GM12878 (cell line): ENCODE measurements around the gene MIF.

Experiments used
- CHD1 ChIP-seq: IDR thresholded peaks from 2 replicates; pipeline ENCODE4 v1.6.1; 2012; ENCODE audit warnings: low read depth, low read length, improper control_type of control experiment
- NFYB ChIP-seq: IDR thresholded peaks from 2 replicates; pipeline ENCODE4 v1.6.1; 2011; ENCODE audit warnings: low read depth, mild to moderate bottlenecking, low read length, improper control_type of control experiment, moderate library complexity; ENCODE audit not compliant: insufficient read depth
- POLR2A ChIP-seq: IDR thresholded peaks from 2 replicates; pipeline ENCODE4 v1.6.1; 2011; ENCODE audit warnings: low read depth, mild to moderate bottlenecking, low read length
- SIN3A ChIP-seq: IDR thresholded peaks from 2 replicates; pipeline ENCODE4 v1.6.1; 2012; ENCODE audit warnings: low read depth, low read length, improper control_type of control experiment
- SP1 ChIP-seq: IDR thresholded peaks from one replicate; pipeline ENCODE4 v1.6.1; 2011; ENCODE audit warnings: low read depth, low read length
- SREBF1 ChIP-seq: IDR thresholded peaks from 2 replicates; pipeline ENCODE4 v1.6.1; 2012; ENCODE audit warnings: mild to moderate bottlenecking, low read length
- YBX1 ChIP-seq: fragments of 450-650 bp; IDR thresholded peaks from 2 replicates; pipeline ENCODE4 v1.6.1; 2016; ENCODE audit warnings: antibody characterized with exemption
- YY1 ChIP-seq: IDR thresholded peaks from 2 replicates; pipeline ENCODE4 v1.6.1; 2011; ENCODE audit warnings: low read depth, mild to moderate bottlenecking, low read length
- TF ChIP-seq, protein P1 (sequence below): fragments of 450-650 bp; IDR thresholded peaks from 2 replicates; pipeline ENCODE4 v1.6.1; 2018; ENCODE audit warnings: borderline replicate concordance, mild to moderate bottlenecking; ENCODE audit not compliant: partially characterized antibody
- TF ChIP-seq, protein P2 (sequence below), 3 experiments: IDR thresholded peaks in 2 of 3; conservative IDR thresholded peaks in 1 of 3; 2 replicates each; pipeline ENCODE4 v1.5.1; 2011; ENCODE audit warnings: low read depth in 3 of 3, low read length in 3 of 3, mild to moderate bottlenecking in 3 of 3, control low read depth in 2 of 3, moderate library complexity in 2 of 3, inconsistent platforms in 1 of 3, mixed read lengths in 1 of 3; ENCODE audit not compliant: control insufficient read depth in 2 of 3, insufficient read depth in 1 of 3; ENCODE audit errors: extremely low read depth in 1 of 3
- TF ChIP-seq, protein P3 (sequence below): IDR thresholded peaks from 2 replicates; pipeline ENCODE4 v1.6.1; 2011; ENCODE audit warnings: borderline replicate concordance, low read depth, mild to moderate bottlenecking, moderate library complexity, low read length; ENCODE audit not compliant: insufficient read depth, poor library complexity, severe bottlenecking
- TF ChIP-seq, protein P4 (sequence below): fragments of 450-650 bp; IDR thresholded peaks from 2 replicates; pipeline ENCODE4 v1.6.1; 2016; ENCODE audit warnings: mild to moderate bottlenecking

DNA sequence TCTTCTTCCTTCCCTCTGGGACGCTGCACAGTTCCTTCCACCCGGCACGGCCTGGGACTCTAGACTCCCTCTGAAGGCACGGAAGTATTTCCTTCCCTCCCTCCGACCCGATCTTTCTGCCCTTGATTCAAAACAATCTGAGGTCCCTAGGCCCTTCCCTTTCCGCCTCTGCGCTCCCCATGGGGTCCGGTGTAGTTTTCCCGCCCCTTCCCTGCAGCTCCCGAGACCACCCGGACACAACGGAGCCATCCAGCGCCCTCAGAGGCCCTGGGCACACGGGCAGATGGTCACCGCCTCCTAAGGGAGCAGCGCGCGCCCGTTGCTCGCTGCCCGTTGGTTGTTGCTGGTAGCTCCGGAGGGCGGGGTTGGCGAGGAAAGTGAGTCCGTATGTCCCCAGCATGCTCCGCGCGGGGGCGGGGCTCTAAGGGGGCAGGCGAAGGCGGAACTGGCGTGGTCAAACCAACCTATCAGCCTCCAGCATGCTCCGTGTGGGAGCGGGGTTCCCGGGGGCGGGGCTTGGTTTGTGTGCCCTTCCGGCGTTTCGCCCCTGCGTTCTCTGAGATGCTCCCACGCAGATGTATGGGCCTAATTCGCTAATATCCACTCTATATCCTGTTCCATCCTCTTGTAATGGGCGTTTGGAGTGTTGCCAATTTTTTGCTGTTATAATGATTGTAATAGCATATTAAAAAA, 19.6 kb downstream of the MIF start:
- TF ChIP-seq, protein P1, sequence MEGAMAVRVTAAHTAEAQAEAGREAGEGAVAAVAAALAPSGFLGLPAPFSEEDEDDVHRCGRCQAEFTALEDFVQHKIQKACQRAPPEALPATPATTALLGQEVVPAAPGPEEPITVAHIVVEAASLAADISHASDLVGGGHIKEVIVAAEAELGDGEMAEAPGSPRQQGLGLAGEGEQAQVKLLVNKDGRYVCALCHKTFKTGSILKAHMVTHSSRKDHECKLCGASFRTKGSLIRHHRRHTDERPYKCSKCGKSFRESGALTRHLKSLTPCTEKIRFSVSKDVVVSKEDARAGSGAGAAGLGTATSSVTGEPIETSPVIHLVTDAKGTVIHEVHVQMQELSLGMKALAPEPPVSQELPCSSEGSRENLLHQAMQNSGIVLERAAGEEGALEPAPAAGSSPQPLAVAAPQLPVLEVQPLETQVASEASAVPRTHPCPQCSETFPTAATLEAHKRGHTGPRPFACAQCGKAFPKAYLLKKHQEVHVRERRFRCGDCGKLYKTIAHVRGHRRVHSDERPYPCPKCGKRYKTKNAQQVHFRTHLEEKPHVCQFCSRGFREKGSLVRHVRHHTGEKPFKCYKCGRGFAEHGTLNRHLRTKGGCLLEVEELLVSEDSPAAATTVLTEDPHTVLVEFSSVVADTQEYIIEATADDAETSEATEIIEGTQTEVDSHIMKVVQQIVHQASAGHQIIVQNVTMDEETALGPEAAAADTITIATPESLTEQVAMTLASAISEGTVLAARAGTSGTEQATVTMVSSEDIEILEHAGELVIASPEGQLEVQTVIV = peak; percentile 37
- TF ChIP-seq, protein P2, sequence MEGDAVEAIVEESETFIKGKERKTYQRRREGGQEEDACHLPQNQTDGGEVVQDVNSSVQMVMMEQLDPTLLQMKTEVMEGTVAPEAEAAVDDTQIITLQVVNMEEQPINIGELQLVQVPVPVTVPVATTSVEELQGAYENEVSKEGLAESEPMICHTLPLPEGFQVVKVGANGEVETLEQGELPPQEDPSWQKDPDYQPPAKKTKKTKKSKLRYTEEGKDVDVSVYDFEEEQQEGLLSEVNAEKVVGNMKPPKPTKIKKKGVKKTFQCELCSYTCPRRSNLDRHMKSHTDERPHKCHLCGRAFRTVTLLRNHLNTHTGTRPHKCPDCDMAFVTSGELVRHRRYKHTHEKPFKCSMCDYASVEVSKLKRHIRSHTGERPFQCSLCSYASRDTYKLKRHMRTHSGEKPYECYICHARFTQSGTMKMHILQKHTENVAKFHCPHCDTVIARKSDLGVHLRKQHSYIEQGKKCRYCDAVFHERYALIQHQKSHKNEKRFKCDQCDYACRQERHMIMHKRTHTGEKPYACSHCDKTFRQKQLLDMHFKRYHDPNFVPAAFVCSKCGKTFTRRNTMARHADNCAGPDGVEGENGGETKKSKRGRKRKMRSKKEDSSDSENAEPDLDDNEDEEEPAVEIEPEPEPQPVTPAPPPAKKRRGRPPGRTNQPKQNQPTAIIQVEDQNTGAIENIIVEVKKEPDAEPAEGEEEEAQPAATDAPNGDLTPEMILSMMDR (IDR thresholded peaks at IDR 0.05 in 2 of 3, conservative IDR thresholded peaks at IDR 0.05 in 1 of 3; ENCODE audit: control insufficient read depth in 2 of 3, extremely low read depth in 1 of 3, insufficient read depth in 1 of 3, low read depth in 3 of 3, low read length in 3 of 3) = no peak
- TF ChIP-seq POLR2A (peak; percentile 99), SREBF1 (0 out of 2 replicates have a peak, but pooled peaks have one; percentile 25), SIN3A (peak; percentile 86), YBX1 (no peak), NFYB (no peak; the same call in 1 of the 2 replicates), SP1 (peak; percentile 72), CHD1 (no peak; the same call in none of the 2 replicates), YY1 (peak; percentile 42)
- TF ChIP-seq, protein P3, sequence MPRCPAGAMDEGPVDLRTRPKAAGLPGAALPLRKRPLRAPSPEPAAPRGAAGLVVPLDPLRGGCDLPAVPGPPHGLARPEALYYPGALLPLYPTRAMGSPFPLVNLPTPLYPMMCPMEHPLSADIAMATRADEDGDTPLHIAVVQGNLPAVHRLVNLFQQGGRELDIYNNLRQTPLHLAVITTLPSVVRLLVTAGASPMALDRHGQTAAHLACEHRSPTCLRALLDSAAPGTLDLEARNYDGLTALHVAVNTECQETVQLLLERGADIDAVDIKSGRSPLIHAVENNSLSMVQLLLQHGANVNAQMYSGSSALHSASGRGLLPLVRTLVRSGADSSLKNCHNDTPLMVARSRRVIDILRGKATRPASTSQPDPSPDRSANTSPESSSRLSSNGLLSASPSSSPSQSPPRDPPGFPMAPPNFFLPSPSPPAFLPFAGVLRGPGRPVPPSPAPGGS = peak; percentile 77
- TF ChIP-seq, protein P4, sequence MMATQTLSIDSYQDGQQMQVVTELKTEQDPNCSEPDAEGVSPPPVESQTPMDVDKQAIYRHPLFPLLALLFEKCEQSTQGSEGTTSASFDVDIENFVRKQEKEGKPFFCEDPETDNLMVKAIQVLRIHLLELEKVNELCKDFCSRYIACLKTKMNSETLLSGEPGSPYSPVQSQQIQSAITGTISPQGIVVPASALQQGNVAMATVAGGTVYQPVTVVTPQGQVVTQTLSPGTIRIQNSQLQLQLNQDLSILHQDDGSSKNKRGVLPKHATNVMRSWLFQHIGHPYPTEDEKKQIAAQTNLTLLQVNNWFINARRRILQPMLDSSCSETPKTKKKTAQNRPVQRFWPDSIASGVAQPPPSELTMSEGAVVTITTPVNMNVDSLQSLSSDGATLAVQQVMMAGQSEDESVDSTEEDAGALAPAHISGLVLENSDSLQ = 0 out of 2 replicates have a peak, but pooled peaks have one; percentile 11
